WI38 (cell line): ENCODE data around the gene KIAA0040.
"Not testable (repeated sequence)": the region's sequence is repeated elsewhere in the genome, so short reads cannot be mapped to it uniquely, and the experiment has no call there.

Experiments
- H3K4me3 ChIP-seq: 2 replicates; pipeline ENCODE4 v1.5.1; 2011; ENCODE audit warnings: low read depth, mild to moderate bottlenecking, control low read depth, low read length
- TF ChIP-seq, protein P1 (sequence below): IDR thresholded peaks from 2 replicates; pipeline ENCODE4 v1.5.1; 2012; ENCODE audit warnings: low read depth, mild to moderate bottlenecking, control low read depth, low read length

KIAA0040 gene

DNA sequence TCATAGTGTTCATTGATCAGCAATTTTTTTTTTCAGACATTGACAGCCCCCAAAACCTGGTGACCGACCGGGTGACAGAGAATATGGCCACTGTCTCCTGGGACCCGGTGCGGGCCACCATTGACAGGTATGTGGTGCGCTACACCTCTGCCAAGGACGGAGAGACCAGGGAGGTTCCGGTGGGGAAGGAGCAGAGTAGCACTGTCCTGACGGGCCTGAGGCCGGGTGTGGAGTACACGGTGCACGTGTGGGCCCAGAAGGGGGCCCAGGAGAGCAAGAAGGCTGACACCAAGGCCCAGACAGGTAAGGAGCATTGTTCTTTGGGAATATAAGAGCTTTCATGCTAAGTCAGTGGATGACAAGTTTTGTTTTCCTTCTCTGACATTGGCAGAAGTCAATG lies 75.7 kb downstream of the KIAA0040 start:
- TF ChIP-seq, protein P1, sequence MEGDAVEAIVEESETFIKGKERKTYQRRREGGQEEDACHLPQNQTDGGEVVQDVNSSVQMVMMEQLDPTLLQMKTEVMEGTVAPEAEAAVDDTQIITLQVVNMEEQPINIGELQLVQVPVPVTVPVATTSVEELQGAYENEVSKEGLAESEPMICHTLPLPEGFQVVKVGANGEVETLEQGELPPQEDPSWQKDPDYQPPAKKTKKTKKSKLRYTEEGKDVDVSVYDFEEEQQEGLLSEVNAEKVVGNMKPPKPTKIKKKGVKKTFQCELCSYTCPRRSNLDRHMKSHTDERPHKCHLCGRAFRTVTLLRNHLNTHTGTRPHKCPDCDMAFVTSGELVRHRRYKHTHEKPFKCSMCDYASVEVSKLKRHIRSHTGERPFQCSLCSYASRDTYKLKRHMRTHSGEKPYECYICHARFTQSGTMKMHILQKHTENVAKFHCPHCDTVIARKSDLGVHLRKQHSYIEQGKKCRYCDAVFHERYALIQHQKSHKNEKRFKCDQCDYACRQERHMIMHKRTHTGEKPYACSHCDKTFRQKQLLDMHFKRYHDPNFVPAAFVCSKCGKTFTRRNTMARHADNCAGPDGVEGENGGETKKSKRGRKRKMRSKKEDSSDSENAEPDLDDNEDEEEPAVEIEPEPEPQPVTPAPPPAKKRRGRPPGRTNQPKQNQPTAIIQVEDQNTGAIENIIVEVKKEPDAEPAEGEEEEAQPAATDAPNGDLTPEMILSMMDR, result no peak
- no peak overlapping the region for H3K4me3 ChIP-seq

DNA sequence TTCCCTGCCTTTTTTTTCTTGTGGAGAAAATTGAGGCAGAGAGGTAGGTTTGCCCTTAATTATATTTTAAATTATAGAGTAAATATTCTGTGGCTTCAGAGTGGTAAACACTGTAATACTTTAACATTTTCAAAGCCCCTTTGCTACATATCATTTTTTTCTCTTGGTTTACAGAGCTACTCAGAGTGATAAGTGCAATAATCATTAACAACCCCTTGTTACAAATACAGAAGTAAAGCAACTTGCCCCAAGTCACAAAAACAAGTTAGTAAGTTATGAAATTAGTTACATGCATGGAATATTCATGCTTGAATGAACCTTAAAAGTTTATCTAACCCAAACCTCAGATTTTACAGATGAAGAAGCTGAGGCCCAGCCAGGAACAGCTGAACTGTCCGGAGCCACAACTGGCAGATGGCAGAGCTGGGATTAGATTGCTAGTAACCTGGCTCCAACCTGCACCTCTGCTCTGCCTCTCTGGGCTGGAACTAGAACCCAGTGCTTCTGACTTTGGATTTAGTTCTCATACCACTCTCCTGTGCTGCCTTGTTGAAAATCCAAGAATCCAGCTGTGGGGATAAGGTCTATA lies 76.3 kb downstream of the KIAA0040 start:
- H3K4me3 ChIP-seq, result no peak overlapping the region
- TF ChIP-seq, protein P1, result no peak

DNA sequence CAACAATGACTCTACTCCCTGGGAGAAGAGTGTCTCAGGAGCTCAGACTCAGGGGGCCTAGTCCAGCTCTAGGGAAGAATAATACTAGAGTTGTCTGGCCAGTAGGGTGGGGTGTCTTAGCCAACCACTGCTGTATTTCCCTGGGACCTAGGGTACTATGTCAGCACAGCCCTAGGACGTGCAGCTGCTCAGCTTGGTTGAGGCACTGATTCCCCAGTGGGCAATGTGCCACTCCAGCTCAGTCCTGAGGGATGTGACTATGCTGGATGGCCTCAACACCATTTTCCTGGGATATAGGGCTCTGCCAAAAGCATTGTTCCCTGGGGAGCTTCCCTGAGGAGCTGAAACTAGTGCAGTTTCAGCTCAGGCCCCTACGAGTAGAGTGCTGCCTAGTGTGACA lies 77.6 kb downstream of the KIAA0040 start:
- no peak overlapping the region for H3K4me3 ChIP-seq
- TF ChIP-seq, protein P1, result no peak

DNA sequence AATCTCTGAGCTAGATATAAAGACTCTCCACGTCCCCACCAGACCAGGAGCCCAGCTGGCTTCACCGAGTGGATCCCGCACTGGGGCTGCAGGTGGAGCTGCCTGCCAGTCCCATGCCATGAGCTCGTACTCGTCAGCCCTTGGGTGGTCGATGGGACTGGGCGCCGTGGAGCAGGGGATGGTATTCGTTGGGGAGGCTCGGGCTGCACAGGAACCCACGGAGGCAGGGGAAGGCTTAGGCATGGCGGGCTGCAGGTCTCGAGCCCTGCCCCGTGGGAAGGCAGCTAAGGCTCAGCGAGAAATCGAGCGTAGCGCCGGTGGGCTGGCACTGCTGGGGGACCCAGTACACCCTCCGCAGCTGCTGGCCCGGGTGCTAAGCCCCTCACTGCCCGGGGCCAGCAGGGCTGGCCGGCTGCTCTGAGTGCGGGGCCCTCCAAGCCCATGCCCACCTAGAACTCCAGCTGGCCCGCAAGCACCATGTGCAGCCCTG lies 84.2 kb downstream of the KIAA0040 start:
- not testable (repeated sequence) for H3K4me3 ChIP-seq
